ENCODE results near the gene SIL1.
"Not testable (repeated sequence)": the region's sequence is repeated elsewhere in the genome, so short reads cannot be mapped to it uniquely, and the experiment has no call there.

SIL1 gene

DNA sequence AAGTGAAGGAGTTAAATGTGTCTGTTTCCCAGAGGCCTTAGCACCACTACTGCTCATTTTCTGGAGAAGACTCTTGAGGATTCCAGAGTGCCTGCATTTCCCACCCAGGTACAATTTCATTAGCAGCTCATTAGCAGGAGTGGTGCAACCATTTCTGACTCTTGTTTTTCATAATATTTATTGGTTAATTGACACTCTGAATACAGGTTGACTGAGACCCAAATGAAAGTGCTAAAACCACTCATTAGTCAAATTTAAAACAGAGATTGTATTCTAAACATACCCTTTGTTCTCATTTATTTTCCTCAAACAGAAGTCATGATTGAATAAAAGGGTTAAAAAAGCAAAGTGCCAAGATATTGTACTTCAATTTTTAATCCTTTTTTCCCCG, 134.5 kb downstream of the SIL1 start:
- WGBS (ENCODE audit: insufficient coverage): 93% methylated on average over 1 of the region's 1 CpG
- no peak overlapping the region for H3K4me3 ChIP-seq (ENCODE audit: control insufficient read depth in 1 of 7, extremely low read depth in 1 of 7, insufficient read depth in 4 of 7, low read depth in 2 of 7, low read length in 6 of 7)
- no peak overlapping the region for H3K27ac ChIP-seq (ENCODE audit: insufficient read depth in 1 of 2, low read depth in 1 of 2, low read length in 2 of 2, poor library complexity in 1 of 2, severe bottlenecking in 2 of 2)

GRCh38 chr5:139062910-139063663, 135.1 kb downstream of the SIL1 start:
- Histone ChIP-seq H3K27ac (ENCODE audit: insufficient read depth in 1 of 2, low read depth in 1 of 2, low read length in 2 of 2, poor library complexity in 1 of 2, severe bottlenecking in 2 of 2) (no peak overlapping the region), H3K4me1 (ENCODE audit: control extremely low read depth in 1 of 4, control insufficient read depth in 4 of 4, insufficient read depth in 4 of 4, low read length in 3 of 4) (peaks cover 0 to 32% (median 13%) of the 10 kb centered on the region in 4 experiments), H3K9me3 (ENCODE audit: control extremely low read depth in 1 of 5, control insufficient read depth in 4 of 5, insufficient read depth in 2 of 5, low read depth in 1 of 5, low read length in 4 of 5) (peaks cover 0 to 1% (median 0%) of the 10 kb centered on the region in 5 experiments), H3K4me3 (ENCODE audit: control insufficient read depth in 1 of 7, extremely low read depth in 1 of 7, insufficient read depth in 4 of 7, low read depth in 2 of 7, low read length in 6 of 7) (no peak overlapping the region), H3K27me3 (replicated peaks in 2 of 5; ENCODE audit: control insufficient read depth in 4 of 5, insufficient read depth in 5 of 5, low read length in 4 of 5) (no peaks in the 10 kb centered on the region), H3K36me3 (ENCODE audit: control insufficient read depth in 4 of 4, insufficient read depth in 4 of 4, low read length in 3 of 4) (peaks cover 0 to 3% (median 0%) of the 10 kb centered on the region in 4 experiments)
- ChIA-PET POLR2A (interaction anchor here (0.6 kb wide), 1 partner anchor 91 kb away, joined by 3 read pairs; no protein-coding TSS in a partner anchor), CTCF (interaction anchor here (1.5 kb wide), 1 partner anchor 205 kb away, joined by 4 read pairs; no protein-coding TSS in a partner anchor)
- no peak for DNase-seq
- no CpG with 5 or more reads among the region's 1 CpG for WGBS (ENCODE audit: insufficient coverage)

More for the DNA sequence above, 134.5 kb downstream of the SIL1 start:
- Histone ChIP-seq H3K4me1 (ENCODE audit: control extremely low read depth in 1 of 4, control insufficient read depth in 4 of 4, insufficient read depth in 4 of 4, low read length in 3 of 4) (peaks cover 0 to 37% (median 16%) of the 10 kb centered on the region in 4 experiments), H3K27me3 (replicated peaks in 2 of 5; ENCODE audit: control insufficient read depth in 4 of 5, insufficient read depth in 5 of 5, low read length in 4 of 5) (no peaks in the 10 kb centered on the region), H3K36me3 (ENCODE audit: control insufficient read depth in 4 of 4, insufficient read depth in 4 of 4, low read length in 3 of 4) (peaks cover 0 to 3% (median 0%) of the 10 kb centered on the region in 4 experiments), H3K9me3 (ENCODE audit: control extremely low read depth in 1 of 5, control insufficient read depth in 4 of 5, insufficient read depth in 2 of 5, low read depth in 1 of 5, low read length in 4 of 5) (no peaks in the 10 kb centered on the region)
- ChIA-PET CTCF (interaction anchor here (1.1 kb wide), 1 partner anchor 23 kb away, joined by 3 read pairs; no protein-coding TSS in a partner anchor), POLR2A (interaction anchor here (0.6 kb wide), 1 partner anchor 91 kb away, joined by 3 read pairs; no protein-coding TSS in a partner anchor)
- DNase-seq: no peak

DNA sequence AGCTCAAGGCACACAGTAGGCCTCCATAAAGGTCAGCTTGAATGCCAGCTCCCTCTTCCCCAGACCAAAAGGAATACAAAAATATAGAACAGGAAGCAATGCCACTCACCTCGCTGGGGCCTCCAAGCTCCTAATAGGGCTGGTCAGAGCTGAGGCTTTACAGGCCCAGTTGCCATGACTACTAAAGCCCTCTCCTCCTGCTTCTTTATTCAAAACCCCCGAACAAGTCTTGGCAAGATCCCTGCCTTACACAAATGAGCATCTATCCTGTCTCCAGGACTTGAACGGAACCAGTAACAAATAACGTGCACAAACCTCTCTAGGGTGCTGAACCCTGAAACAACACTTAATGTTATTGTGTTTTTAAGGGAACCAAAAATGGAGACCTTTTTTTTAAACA, 136.3 kb downstream of the SIL1 start:
- peak in 1 of 3 donors; percentile 25 for DNase-seq
- peaks cover 0 to 21% (median 9%) of the 10 kb centered on the region in 4 experiments for H3K4me1 ChIP-seq (ENCODE audit: control extremely low read depth in 1 of 4, control insufficient read depth in 4 of 4, insufficient read depth in 4 of 4, low read length in 3 of 4)
- ChIA-PET POLR2A (no interaction called here), CTCF (interaction anchor here (1.3 to 1.5 kb wide), 2 partner anchors 11 to 207 kb away, joined by 4 to 5 read pairs; no protein-coding TSS in a partner anchor)
- H3K36me3 ChIP-seq (ENCODE audit: control insufficient read depth in 4 of 4, insufficient read depth in 4 of 4, low read length in 3 of 4): peaks cover 0 to 3% (median 0%) of the 10 kb centered on the region in 4 experiments
- no peak overlapping the region for H3K4me3 ChIP-seq (ENCODE audit: control insufficient read depth in 1 of 7, extremely low read depth in 1 of 7, insufficient read depth in 4 of 7, low read depth in 2 of 7, low read length in 6 of 7)
- no peaks in the 10 kb centered on the region for H3K27me3 ChIP-seq (replicated peaks in 2 of 5; ENCODE audit: control insufficient read depth in 4 of 5, insufficient read depth in 5 of 5, low read length in 4 of 5)
- H3K27ac ChIP-seq (ENCODE audit: insufficient read depth in 1 of 2, low read depth in 1 of 2, low read length in 2 of 2, poor library complexity in 1 of 2, severe bottlenecking in 2 of 2): no peak overlapping the region
- WGBS (ENCODE audit: insufficient coverage): 83% methylated on average over 1 of the region's 4 CpGs
- peaks cover 0 to 1% (median 0%) of the 10 kb centered on the region in 5 experiments for H3K9me3 ChIP-seq (ENCODE audit: control extremely low read depth in 1 of 5, control insufficient read depth in 4 of 5, insufficient read depth in 2 of 5, low read depth in 1 of 5, low read length in 4 of 5)

GRCh38 chr5:139061274-139061673, 136.9 kb downstream of the SIL1 start:
- H3K4me3 ChIP-seq (ENCODE audit: control insufficient read depth in 1 of 7, extremely low read depth in 1 of 7, insufficient read depth in 4 of 7, low read depth in 2 of 7, low read length in 6 of 7): no peak overlapping the region
- H3K4me1 ChIP-seq (ENCODE audit: control extremely low read depth in 1 of 4, control insufficient read depth in 4 of 4, insufficient read depth in 4 of 4, low read length in 3 of 4): peaks cover 0 to 15% (median 7%) of the 10 kb centered on the region in 4 experiments
- H3K36me3 ChIP-seq (ENCODE audit: control insufficient read depth in 4 of 4, insufficient read depth in 4 of 4, low read length in 3 of 4): peaks cover 0 to 3% (median 0%) of the 10 kb centered on the region in 4 experiments
- H3K27ac ChIP-seq (ENCODE audit: insufficient read depth in 1 of 2, low read depth in 1 of 2, low read length in 2 of 2, poor library complexity in 1 of 2, severe bottlenecking in 2 of 2): no peak overlapping the region
- no CpG with 5 or more reads among the region's 5 CpGs for WGBS (ENCODE audit: insufficient coverage)
- ChIA-PET CTCF (interaction anchor here (1.3 kb wide), 1 partner anchor 10 kb away, joined by 5 read pairs; no protein-coding TSS in a partner anchor), POLR2A (no interaction called here)
- no peaks in the 10 kb centered on the region for H3K27me3 ChIP-seq (replicated peaks in 2 of 5; ENCODE audit: control insufficient read depth in 4 of 5, insufficient read depth in 5 of 5, low read length in 4 of 5)
- H3K9me3 ChIP-seq (ENCODE audit: control extremely low read depth in 1 of 5, control insufficient read depth in 4 of 5, insufficient read depth in 2 of 5, low read depth in 1 of 5, low read length in 4 of 5): peaks cover 0 to 1% (median 0%) of the 10 kb centered on the region in 5 experiments
- no peak for DNase-seq

DNA sequence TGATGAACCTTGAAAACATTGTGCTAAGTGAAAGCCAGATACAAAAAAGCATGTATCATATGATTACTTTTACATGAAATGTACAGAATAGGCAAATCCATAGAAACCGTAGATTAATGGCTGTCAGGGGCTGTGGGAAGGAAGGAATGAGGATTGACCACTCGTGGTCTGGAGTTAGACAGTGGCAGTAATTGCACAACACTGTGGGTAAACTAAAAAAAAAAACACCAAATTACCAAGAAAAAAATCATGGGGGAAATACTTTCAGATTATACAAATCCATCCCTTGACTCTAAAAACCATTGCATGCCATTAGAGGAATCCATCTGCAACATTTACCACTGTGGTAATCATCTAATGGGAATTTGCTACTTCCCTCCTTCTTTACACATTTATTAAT, 140.0 kb downstream of the SIL1 start:
- no peak overlapping the region for H3K4me3 ChIP-seq (ENCODE audit: control insufficient read depth in 1 of 7, extremely low read depth in 1 of 7, insufficient read depth in 4 of 7, low read depth in 2 of 7, low read length in 6 of 7)
- DNase-seq: no peak
- POLR2A ChIA-PET: no interaction called here
- H3K36me3 ChIP-seq (ENCODE audit: control insufficient read depth in 4 of 4, insufficient read depth in 4 of 4, low read length in 3 of 4): no peaks in the 10 kb centered on the region
- no CpG with 5 or more reads among the region's 2 CpGs for WGBS (ENCODE audit: insufficient coverage)
- CTCF ChIA-PET: no interaction called here
- peaks cover 0 to 6% (median 2%) of the 10 kb centered on the region in 4 experiments for H3K4me1 ChIP-seq (ENCODE audit: control extremely low read depth in 1 of 4, control insufficient read depth in 4 of 4, insufficient read depth in 4 of 4, low read length in 3 of 4)
- H3K27ac ChIP-seq (ENCODE audit: insufficient read depth in 1 of 2, low read depth in 1 of 2, low read length in 2 of 2, poor library complexity in 1 of 2, severe bottlenecking in 2 of 2): no peak overlapping the region
- no peaks in the 10 kb centered on the region for H3K27me3 ChIP-seq (replicated peaks in 2 of 5; ENCODE audit: control insufficient read depth in 4 of 5, insufficient read depth in 5 of 5, low read length in 4 of 5)
- peaks cover 0 to 1% (median 0%) of the 10 kb centered on the region in 5 experiments for H3K9me3 ChIP-seq (ENCODE audit: control extremely low read depth in 1 of 5, control insufficient read depth in 4 of 5, insufficient read depth in 2 of 5, low read depth in 1 of 5, low read length in 4 of 5)

- POLR2A ChIA-PET: not testable (repeated sequence)
Observed at GRCh38 chr5:139057045-139057939, 140.9 kb downstream of the SIL1 start.

More at GRCh38 chr5:139057045-139057939, 140.9 kb downstream of the SIL1 start:
- H3K4me1 ChIP-seq (ENCODE audit: control extremely low read depth in 1 of 4, control insufficient read depth in 4 of 4, insufficient read depth in 4 of 4, low read length in 3 of 4); H3K36me3 ChIP-seq (ENCODE audit: control insufficient read depth in 4 of 4, insufficient read depth in 4 of 4, low read length in 3 of 4); H3K4me3 ChIP-seq (ENCODE audit: control insufficient read depth in 1 of 7, extremely low read depth in 1 of 7, insufficient read depth in 4 of 7, low read depth in 2 of 7, low read length in 6 of 7); CTCF ChIA-PET; H3K27me3 ChIP-seq (replicated peaks in 2 of 5; ENCODE audit: control insufficient read depth in 4 of 5, insufficient read depth in 5 of 5, low read length in 4 of 5); DNase-seq; H3K27ac ChIP-seq (ENCODE audit: insufficient read depth in 1 of 2, low read depth in 1 of 2, low read length in 2 of 2, poor library complexity in 1 of 2, severe bottlenecking in 2 of 2); H3K9me3 ChIP-seq (ENCODE audit: control extremely low read depth in 1 of 5, control insufficient read depth in 4 of 5, insufficient read depth in 2 of 5, low read depth in 1 of 5, low read length in 4 of 5): not testable (repeated sequence)
- 100% methylated on average over 2 of the region's 7 CpGs for WGBS (ENCODE audit: insufficient coverage)
